HG02763 (cell line): ENCODE results near the gene OBSCN.

Source experiments
- ATAC-seq: cut with Tn5 transposase; IDR thresholded peaks from one replicate; pipeline ENCODE4 v1.9.1; 2021; ENCODE audit warnings: mild to moderate bottlenecking, moderate library complexity; ENCODE audit not compliant: unreplicated experiment

The OBSCN gene

DNA sequence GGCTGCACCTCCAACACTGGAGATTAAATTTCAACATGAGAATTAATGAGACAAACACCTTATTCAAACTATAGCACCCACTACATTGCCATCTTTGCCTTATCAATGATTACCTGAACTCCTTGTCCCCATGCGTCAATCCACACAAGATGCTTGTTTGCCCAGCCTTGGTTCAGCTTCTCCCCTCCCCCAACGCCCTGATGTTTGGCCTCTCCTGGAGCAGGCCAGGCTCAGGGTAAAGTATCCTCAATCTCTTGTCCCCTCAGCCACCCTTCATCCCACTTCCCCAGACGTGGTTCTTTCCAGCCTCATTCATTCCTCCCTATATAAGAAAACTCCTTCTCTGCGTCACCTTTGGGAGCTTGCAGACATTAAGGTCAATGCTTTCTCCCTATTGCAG lies 220.6 kb downstream of the OBSCN start:
- ATAC-seq = no peak
